Tibial nerve (tissue), 4 donors: ENCODE measurements around the gene FAM120C.

Experiments
- CTCF ChIP-seq, 5 experiments: fragments of 200-600 bp in 3 of 5; fragments of 450-650 bp in 2 of 5; sonication (generic) in 3 of 5; IDR thresholded peaks; one replicate each; pipeline ENCODE4 v1.5.1; 2016 to 2019; ENCODE audit warnings: antibody characterized with exemption in 5 of 5, mild to moderate bottlenecking in 3 of 5, moderate library complexity in 2 of 5
- EP300 ChIP-seq, 2 donors: sonication (generic); formaldehyde crosslinking; IDR thresholded peaks; one replicate each; pipeline ENCODE4 v1.6.1; 2017; ENCODE audit warnings: antibody characterized with exemption in 2 of 2, mild to moderate bottlenecking in 1 of 2
- POLR2A ChIP-seq, 2 donors: fragments of 450-650 bp; IDR thresholded peaks; one replicate each; pipeline ENCODE4 v1.6.1; 2017; ENCODE audit warnings: antibody characterized with exemption in 2 of 2, mild to moderate bottlenecking in 2 of 2, moderate library complexity in 2 of 2

GRCh38 chrX:54198262-54198661 lies 15.2 kb upstream of the FAM120C start:
- TF ChIP-seq CTCF (IDR thresholded peaks at IDR 0.05) (no peak), EP300 (IDR thresholded peaks at IDR 0.05) (no peak), POLR2A (IDR thresholded peaks at IDR 0.05) (no peak)
